HepG2 (cell line): Measurements from ENCODE around the gene TOGARAM1. TPM values are rescaled to one million over a fixed set of nuclear protein-coding genes. Genes with fewer than 3 reads are reported as not detected.

ENCODE experiments used
- ATAC-seq: fragments of 200-7000 bp; cut with Tn5 transposase; 3 replicates; pipeline ENCODE4 v1.9.1; 2020; ENCODE audit warnings: mild to moderate bottlenecking, moderate library complexity
- BruUV-seq: library from RNA; stranded (reverse); fragments of 400-500 nt; replicated peaks from 2 replicates; lab custom pipeline; 2021; lab: Mats Ljungman, UMichigan
- CTCF ChIA-PET: fragments of 300-600 bp; formaldehyde crosslinking; extraction: SDS; loops from one replicate; lab custom pipeline; 2021; ENCODE audit warnings: low total read pairs, inconsistent platforms, low intra/inter-chr PET ratio; lab: Yijun Ruan, JAX
- POLR2A ChIA-PET: fragments of 350-600 bp; sonication (Branson Sonifier 250); formaldehyde crosslinking; loops from one replicate; lab custom pipeline; 2020; ENCODE audit warnings: antibody characterized with exemption, inconsistent platforms; lab: Yijun Ruan, JAX
- DNase-seq: peaks from one replicate; pipeline ENCODE4 v3.0.0-alpha.2; 2015; ENCODE audit warnings: low spot score
- FAIRE-seq: peaks from 3 replicates; lab custom pipeline; 2011; peaks lifted over from hg19 to GRCh38; lab: Jason Lieb, UNC
- H2AFZ ChIP-seq: one replicate; pipeline ENCODE4 v1.6.1; 2011; ENCODE audit warnings: low read length, inconsistent platforms
- H3K27ac ChIP-seq: fragments of 300-600 bp; 3 replicates; pipeline ENCODE4 v1.8.0; 2011; ENCODE audit warnings: mixed run types, mild to moderate bottlenecking, mixed read lengths, low read length, inconsistent platforms; ENCODE audit not compliant: insufficient read depth; ENCODE audit errors: extremely low read length
- H3K27me3 ChIP-seq, 2 experiments: fragments of 200-600 bp in 1 of 2; 2 replicates in 1 of 2; 3 replicates in 1 of 2; pipeline versions ENCODE4 v1.6.0 to v1.8.0; 2011; ENCODE audit warnings: low read length in 2 of 2, mild to moderate bottlenecking in 2 of 2, moderate library complexity in 2 of 2, inconsistent platforms in 1 of 2; ENCODE audit not compliant: insufficient read depth in 2 of 2, control insufficient read depth in 1 of 2
- H3K36me3 ChIP-seq, 2 experiments: fragments of 200-600 bp in 1 of 2; replicated peaks in 1 of 2; 2 replicates in 1 of 2; 3 replicates in 1 of 2; pipeline versions ENCODE4 v1.5.1 to v1.8.0; 2011; ENCODE audit warnings: low read length in 2 of 2, inconsistent platforms in 1 of 2; ENCODE audit not compliant: insufficient read depth in 2 of 2, control insufficient read depth in 1 of 2
- H3K4me1 ChIP-seq: 2 replicates; pipeline ENCODE4 v1.5.1; 2012; ENCODE audit warnings: low read length, inconsistent platforms; ENCODE audit not compliant: insufficient read depth
- H3K4me2 ChIP-seq: 2 replicates; pipeline ENCODE4 v1.6.0; 2011; ENCODE audit warnings: low read depth, low read length, inconsistent platforms
- H3K4me3 ChIP-seq, 3 experiments: fragments of 200-600 bp in 1 of 3; sonication (generic), shearing (Covaris generic) in 1 of 3; replicated peaks in 1 of 3; 2 replicates each; pipeline ENCODE4 v1.5.1; 2011 to 2016; ENCODE audit warnings: low read length in 3 of 3, inconsistent platforms in 2 of 3, low read depth in 2 of 3, mild to moderate bottlenecking in 2 of 3, control low read depth in 1 of 3, mixed read lengths in 1 of 3; ENCODE audit not compliant: insufficient read depth in 1 of 3
- H3K79me2 ChIP-seq: one replicate; pipeline ENCODE4 v1.6.1; 2011; ENCODE audit warnings: low read length, inconsistent platforms; ENCODE audit not compliant: insufficient read depth
- H3K9ac ChIP-seq: 2 replicates; pipeline ENCODE4 v1.6.0; 2011; ENCODE audit warnings: mild to moderate bottlenecking, low read depth, low read length, inconsistent platforms; ENCODE audit not compliant: insufficient read depth
- H3K9me3 ChIP-seq: 2 replicates; pipeline ENCODE4 v1.5.1; 2012; ENCODE audit warnings: mild to moderate bottlenecking, low read length
- H4K20me1 ChIP-seq: 2 replicates; pipeline ENCODE4 v1.6.0; 2011; ENCODE audit warnings: inconsistent platforms, mild to moderate bottlenecking, low read length, moderate library complexity; ENCODE audit not compliant: insufficient read depth
- CEBPG ChIP-seq: IDR thresholded peaks from 2 replicates; pipeline ENCODE4 v1.6.1; 2016
- MAFF ChIP-seq: IDR thresholded peaks from 2 replicates; pipeline ENCODE4 v1.6.1; 2011; ENCODE audit warnings: low read depth, low read length, improper control_type of control experiment
- NCOR1 ChIP-seq: fragments of 200-600 bp; sonication (generic); IDR thresholded peaks from 2 replicates; pipeline ENCODE4 v1.7.0; 2017; ENCODE audit warnings: antibody characterized with exemption, low read length, borderline replicate concordance
- RXRB ChIP-seq: IDR thresholded peaks from 2 replicates; pipeline ENCODE4 v1.6.1; 2016; ENCODE audit warnings: borderline replicate concordance, missing genetic modification reagents, missing compliant biosample characterization
- TBX3 ChIP-seq: fragments of 450-650 bp; IDR thresholded peaks from 2 replicates; pipeline ENCODE4 v1.6.1; 2017; ENCODE audit warnings: antibody characterized with exemption, mild to moderate bottlenecking, inconsistent platforms, borderline replicate concordance
- TEF ChIP-seq: sonication (generic); formaldehyde crosslinking; IDR thresholded peaks from 2 replicates; pipeline ENCODE4 v1.5.0; 2020; ENCODE audit warnings: missing genetic modification reagents
- ZC3H13 ChIP-seq: sonication (generic); formaldehyde crosslinking; IDR thresholded peaks from 2 replicates; pipeline ENCODE4 v1.8.1; 2023; ENCODE audit warnings: mild to moderate bottlenecking, missing genetic modification reagents, moderate library complexity
- ZNF549 ChIP-seq: sonication (generic); formaldehyde crosslinking; IDR thresholded peaks from 2 replicates; pipeline ENCODE4 v1.5.0; 2020; ENCODE audit warnings: missing genetic modification reagents
- ZNF615 ChIP-seq: sonication (generic); formaldehyde crosslinking; IDR thresholded peaks from 2 replicates; pipeline ENCODE4 v1.5.0; 2020; ENCODE audit warnings: mild to moderate bottlenecking, missing genetic modification reagents, borderline replicate concordance
- ZNF672 ChIP-seq: sonication (generic); formaldehyde crosslinking; IDR thresholded peaks from 2 replicates; pipeline ENCODE4 v1.8.1; 2022; ENCODE audit warnings: missing genetic modification reagents
- ZSCAN30 ChIP-seq: sonication (generic); formaldehyde crosslinking; IDR thresholded peaks from 2 replicates; pipeline ENCODE4 v1.5.0; 2020; ENCODE audit warnings: mild to moderate bottlenecking, missing genetic modification reagents
- WGBS: methylation state at CpG from one replicate; pipeline ENCODE4 v1.1.6; 2017; ENCODE audit warnings: low lambda C conversion rate; 5-methylcytosine and 5-hydroxymethylcytosine counted together
- in situ Hi-C: cut with HindIII; loops from 2 replicates; pipeline ENCODE4 v1.10.0; 2017; ENCODE audit warnings: low pct_unique_long_range_greater_than_20kb; ENCODE audit not compliant: extremely low pct_ligation_motif_present
- intact Hi-C: fragments of 100-400 bp; cut with micrococcal nuclease; formaldehyde crosslinking; loops from one replicate; pipeline ENCODE4 v1.10.0; 2022; ENCODE audit not compliant: unreplicated experiment
- polyA plus RNA-seq, 8 experiments: library from polyadenylated mRNA; depleted of rRNA in 3 of 8; stranded (reverse) in 7 of 8; unstranded in 1 of 8; fragments of >200 nt; fragmentation: Illumina TruSeq in 4 of 8; extraction: Trizol in 4 of 8; gene quantifications; 2 replicates each; pipeline versions ENCODE4 v1.2.1 to v1.2.3, GENCODE V29; 2011 to 2016; ENCODE audit warnings: low read depth in 4 of 8, missing spikeins in 1 of 8, mixed read lengths in 1 of 8; ENCODE audit not compliant: insufficient read depth in 1 of 8
- total RNA-seq, 5 experiments: library from RNA; depleted of rRNA; stranded (reverse); fragments of >200 nt; fragmentation: Illumina TruSeq; extraction: Trizol; gene quantifications; 2 replicates each; pipeline ENCODE4 v1.2.3, GENCODE V29; 2016; ENCODE audit warnings: low read depth in 1 of 5
- TF ChIP-seq, protein P1 (sequence below): sonication (generic); formaldehyde crosslinking; IDR thresholded peaks from 2 replicates; pipeline ENCODE4; 2020; ENCODE audit warnings: missing genetic modification reagents, mild to moderate bottlenecking, borderline replicate concordance

Gene TOGARAM1
- total and polyA plus RNA-seq, 2 of the 13 experiments (the other 11 are each of a cell fraction or from before 2014, with no cell fraction given): 5.6 to 9.8 TPM

DNA sequence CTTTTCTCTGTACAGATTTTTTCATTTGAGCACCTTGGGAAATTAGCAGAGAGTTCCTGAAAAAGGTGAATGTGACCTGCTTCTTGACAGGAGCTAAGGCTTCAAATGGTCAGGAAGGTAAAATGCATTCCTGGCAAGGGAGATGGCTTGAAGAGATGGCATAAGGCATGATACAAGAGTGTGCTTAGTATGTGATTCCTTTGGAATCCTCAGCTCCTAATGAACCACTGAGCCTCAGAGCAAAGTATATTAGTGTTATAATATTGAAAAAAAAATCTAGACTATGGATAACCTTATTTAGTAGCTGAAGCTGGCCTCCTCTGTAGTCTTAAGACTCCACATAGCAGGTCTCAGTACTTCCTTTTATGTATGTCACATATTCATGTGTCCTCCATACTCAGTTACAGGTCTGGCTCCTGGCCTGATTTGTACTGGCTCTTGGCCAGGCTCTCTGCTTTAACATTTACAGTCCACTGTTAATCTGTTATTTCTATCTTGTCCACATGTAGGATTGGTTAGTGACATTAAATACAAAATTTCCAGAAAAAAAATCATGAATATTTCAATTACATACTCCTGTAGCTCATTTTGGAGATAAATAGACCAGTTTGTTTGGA is 17.9 kb downstream of the TOGARAM1 start (continued):
- TF ChIP-seq, protein P1, sequence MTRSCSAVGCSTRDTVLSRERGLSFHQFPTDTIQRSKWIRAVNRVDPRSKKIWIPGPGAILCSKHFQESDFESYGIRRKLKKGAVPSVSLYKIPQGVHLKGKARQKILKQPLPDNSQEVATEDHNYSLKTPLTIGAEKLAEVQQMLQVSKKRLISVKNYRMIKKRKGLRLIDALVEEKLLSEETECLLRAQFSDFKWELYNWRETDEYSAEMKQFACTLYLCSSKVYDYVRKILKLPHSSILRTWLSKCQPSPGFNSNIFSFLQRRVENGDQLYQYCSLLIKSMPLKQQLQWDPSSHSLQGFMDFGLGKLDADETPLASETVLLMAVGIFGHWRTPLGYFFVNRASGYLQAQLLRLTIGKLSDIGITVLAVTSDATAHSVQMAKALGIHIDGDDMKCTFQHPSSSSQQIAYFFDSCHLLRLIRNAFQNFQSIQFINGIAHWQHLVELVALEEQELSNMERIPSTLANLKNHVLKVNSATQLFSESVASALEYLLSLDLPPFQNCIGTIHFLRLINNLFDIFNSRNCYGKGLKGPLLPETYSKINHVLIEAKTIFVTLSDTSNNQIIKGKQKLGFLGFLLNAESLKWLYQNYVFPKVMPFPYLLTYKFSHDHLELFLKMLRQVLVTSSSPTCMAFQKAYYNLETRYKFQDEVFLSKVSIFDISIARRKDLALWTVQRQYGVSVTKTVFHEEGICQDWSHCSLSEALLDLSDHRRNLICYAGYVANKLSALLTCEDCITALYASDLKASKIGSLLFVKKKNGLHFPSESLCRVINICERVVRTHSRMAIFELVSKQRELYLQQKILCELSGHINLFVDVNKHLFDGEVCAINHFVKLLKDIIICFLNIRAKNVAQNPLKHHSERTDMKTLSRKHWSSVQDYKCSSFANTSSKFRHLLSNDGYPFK: no peak
- TF ChIP-seq CEBPG (CRISPR knock-in tag) (no peak), MAFF (no peak), ZNF672 (CRISPR knock-in tag) (no peak), RXRB (CRISPR knock-in tag) (no peak)
- TF ChIP-seq, all 625 proteins: peak for 0

DNA sequence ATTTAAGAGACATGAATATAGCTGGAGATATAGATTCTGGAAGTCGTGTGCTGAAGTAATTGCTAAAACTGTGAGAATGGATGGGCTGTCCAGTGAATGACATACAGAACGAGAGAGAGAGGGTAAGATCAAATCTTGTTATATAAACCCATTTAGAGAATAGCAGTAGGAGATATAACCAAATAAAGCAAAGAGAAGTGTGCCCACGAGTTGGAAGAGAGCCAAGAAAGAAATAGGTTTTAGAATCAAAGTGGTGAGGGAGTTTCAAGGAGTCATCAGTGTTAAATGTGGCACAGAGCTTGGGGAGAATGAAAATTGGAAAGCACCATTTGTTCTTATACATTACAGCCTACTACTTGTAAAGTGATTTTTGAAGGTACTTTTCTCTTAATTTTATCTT is 19.2 kb downstream of the TOGARAM1 start:
- BruUV-seq: no TSS peak
- ChIA-PET CTCF (no interaction called here), POLR2A (no interaction called here)
- no peak for TF ChIP-seq ZSCAN30
- no peak for TF ChIP-seq TBX3
- no peak for TF ChIP-seq TEF (CRISPR knock-in tag)
- no peak for TF ChIP-seq NCOR1
- no peak for TF ChIP-seq ZNF615
- TF ChIP-seq ZNF549 (CRISPR knock-in tag): no peak
- TF ChIP-seq ZC3H13 (CRISPR knock-in tag): no peak
- Histone ChIP-seq H3K27me3 (no peaks in the 10 kb centered on the region), H3K4me3 (no peak overlapping the region), H4K20me1 (no peaks in the 10 kb centered on the region), H3K79me2 (peaks cover 15% of the 10 kb centered on the region), H3K27ac (no peak overlapping the region), H3K4me2 (no peak overlapping the region), H3K9me3 (no peaks in the 10 kb centered on the region), H3K4me1 (no peaks in the 10 kb centered on the region), H3K9ac (no peak overlapping the region), H2AFZ (no peak overlapping the region), H3K36me3 (no peaks in the 10 kb centered on the region)
- WGBS: 80% methylated on average over 3 of the region's 3 CpGs
- intact Hi-C loops: no loop called here
- no peak for ATAC-seq
- DNase-seq: no peak
- FAIRE-seq: no peak
- in situ Hi-C loops: no loop called here
